ENCODE data around the gene CMYA5. TPM values are rescaled to one million over a fixed set of nuclear protein-coding genes. Genes with fewer than 3 reads are reported as not detected.

Gene CMYA5
- total and polyA plus RNA-seq, 9 of the 15 experiments (the other 6 are each of a cell fraction or from before 2014, with no cell fraction given), result 0.18 to 1.1 (median 0.32) TPM

DNA sequence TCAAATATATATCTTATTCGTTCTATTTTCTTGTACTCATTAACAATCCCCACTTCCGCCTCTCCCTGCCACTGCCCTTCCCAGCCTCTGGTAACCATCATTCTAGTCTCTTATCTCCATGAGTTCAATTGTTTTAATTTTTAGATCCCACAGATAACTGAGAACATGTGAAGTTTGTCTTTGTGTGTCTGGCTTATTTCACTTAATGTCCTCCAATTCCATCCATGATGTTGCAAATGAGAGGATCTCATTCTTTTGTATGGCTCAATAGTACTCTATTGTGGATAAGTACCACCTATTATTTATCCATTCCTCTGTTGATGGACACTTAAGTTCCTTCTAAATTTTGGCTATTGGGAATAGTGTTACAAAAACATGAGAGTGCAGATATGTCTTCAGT lies 17.2 kb upstream of the CMYA5 start:
- H3K4me2 ChIP-seq (ENCODE audit: insufficient read depth, low read length), result no peak overlapping the region
- no peak overlapping the region for H2AFZ ChIP-seq (ENCODE audit: low read depth, low read length)
- ATAC-seq (no peak), FAIRE-seq (no peak), DNase-seq (ENCODE audit: extremely low read depth in 1 of 4, low spot score in 3 of 4) (no peak)
- in situ Hi-C loops (cut with MboI), result no loop called here
- H3K79me2 ChIP-seq (ENCODE audit: control insufficient read depth, insufficient read depth, low read length), result peaks cover 9% of the 10 kb centered on the region; the same call in 1 of the 3 replicates
- H3K9ac ChIP-seq (ENCODE audit: insufficient read depth in 1 of 2, low read depth in 2 of 2, low read length in 2 of 2), result no peak overlapping the region
- no peaks in the 10 kb centered on the region for H4K20me1 ChIP-seq (replicated peaks; ENCODE audit: control insufficient read depth, insufficient read depth, low read length)
- TF ChIP-seq, protein P1, sequence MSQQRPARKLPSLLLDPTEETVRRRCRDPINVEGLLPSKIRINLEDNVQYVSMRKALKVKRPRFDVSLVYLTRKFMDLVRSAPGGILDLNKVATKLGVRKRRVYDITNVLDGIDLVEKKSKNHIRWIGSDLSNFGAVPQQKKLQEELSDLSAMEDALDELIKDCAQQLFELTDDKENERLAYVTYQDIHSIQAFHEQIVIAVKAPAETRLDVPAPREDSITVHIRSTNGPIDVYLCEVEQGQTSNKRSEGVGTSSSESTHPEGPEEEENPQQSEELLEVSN (IDR thresholded peaks at IDR 0.05; ENCODE audit: borderline replicate concordance in 1 of 2, extremely low read depth in 1 of 2, insufficient read depth in 1 of 2, insufficient read length in 1 of 2, low read depth in 1 of 2, low read length in 1 of 2, poor library complexity in 1 of 2, severe bottlenecking in 1 of 2), result no peak
- TF ChIP-seq FOXJ3 (CRISPR knock-in tag; IDR thresholded peaks at IDR 0.05) (no peak), MECOM (CRISPR knock-in tag; IDR thresholded peaks at IDR 0.05) (no peak), RBM15 (IDR thresholded peaks at IDR 0.05; ENCODE audit: insufficient read depth, low read length) (no peak)
- TF ChIP-seq, protein P2, sequence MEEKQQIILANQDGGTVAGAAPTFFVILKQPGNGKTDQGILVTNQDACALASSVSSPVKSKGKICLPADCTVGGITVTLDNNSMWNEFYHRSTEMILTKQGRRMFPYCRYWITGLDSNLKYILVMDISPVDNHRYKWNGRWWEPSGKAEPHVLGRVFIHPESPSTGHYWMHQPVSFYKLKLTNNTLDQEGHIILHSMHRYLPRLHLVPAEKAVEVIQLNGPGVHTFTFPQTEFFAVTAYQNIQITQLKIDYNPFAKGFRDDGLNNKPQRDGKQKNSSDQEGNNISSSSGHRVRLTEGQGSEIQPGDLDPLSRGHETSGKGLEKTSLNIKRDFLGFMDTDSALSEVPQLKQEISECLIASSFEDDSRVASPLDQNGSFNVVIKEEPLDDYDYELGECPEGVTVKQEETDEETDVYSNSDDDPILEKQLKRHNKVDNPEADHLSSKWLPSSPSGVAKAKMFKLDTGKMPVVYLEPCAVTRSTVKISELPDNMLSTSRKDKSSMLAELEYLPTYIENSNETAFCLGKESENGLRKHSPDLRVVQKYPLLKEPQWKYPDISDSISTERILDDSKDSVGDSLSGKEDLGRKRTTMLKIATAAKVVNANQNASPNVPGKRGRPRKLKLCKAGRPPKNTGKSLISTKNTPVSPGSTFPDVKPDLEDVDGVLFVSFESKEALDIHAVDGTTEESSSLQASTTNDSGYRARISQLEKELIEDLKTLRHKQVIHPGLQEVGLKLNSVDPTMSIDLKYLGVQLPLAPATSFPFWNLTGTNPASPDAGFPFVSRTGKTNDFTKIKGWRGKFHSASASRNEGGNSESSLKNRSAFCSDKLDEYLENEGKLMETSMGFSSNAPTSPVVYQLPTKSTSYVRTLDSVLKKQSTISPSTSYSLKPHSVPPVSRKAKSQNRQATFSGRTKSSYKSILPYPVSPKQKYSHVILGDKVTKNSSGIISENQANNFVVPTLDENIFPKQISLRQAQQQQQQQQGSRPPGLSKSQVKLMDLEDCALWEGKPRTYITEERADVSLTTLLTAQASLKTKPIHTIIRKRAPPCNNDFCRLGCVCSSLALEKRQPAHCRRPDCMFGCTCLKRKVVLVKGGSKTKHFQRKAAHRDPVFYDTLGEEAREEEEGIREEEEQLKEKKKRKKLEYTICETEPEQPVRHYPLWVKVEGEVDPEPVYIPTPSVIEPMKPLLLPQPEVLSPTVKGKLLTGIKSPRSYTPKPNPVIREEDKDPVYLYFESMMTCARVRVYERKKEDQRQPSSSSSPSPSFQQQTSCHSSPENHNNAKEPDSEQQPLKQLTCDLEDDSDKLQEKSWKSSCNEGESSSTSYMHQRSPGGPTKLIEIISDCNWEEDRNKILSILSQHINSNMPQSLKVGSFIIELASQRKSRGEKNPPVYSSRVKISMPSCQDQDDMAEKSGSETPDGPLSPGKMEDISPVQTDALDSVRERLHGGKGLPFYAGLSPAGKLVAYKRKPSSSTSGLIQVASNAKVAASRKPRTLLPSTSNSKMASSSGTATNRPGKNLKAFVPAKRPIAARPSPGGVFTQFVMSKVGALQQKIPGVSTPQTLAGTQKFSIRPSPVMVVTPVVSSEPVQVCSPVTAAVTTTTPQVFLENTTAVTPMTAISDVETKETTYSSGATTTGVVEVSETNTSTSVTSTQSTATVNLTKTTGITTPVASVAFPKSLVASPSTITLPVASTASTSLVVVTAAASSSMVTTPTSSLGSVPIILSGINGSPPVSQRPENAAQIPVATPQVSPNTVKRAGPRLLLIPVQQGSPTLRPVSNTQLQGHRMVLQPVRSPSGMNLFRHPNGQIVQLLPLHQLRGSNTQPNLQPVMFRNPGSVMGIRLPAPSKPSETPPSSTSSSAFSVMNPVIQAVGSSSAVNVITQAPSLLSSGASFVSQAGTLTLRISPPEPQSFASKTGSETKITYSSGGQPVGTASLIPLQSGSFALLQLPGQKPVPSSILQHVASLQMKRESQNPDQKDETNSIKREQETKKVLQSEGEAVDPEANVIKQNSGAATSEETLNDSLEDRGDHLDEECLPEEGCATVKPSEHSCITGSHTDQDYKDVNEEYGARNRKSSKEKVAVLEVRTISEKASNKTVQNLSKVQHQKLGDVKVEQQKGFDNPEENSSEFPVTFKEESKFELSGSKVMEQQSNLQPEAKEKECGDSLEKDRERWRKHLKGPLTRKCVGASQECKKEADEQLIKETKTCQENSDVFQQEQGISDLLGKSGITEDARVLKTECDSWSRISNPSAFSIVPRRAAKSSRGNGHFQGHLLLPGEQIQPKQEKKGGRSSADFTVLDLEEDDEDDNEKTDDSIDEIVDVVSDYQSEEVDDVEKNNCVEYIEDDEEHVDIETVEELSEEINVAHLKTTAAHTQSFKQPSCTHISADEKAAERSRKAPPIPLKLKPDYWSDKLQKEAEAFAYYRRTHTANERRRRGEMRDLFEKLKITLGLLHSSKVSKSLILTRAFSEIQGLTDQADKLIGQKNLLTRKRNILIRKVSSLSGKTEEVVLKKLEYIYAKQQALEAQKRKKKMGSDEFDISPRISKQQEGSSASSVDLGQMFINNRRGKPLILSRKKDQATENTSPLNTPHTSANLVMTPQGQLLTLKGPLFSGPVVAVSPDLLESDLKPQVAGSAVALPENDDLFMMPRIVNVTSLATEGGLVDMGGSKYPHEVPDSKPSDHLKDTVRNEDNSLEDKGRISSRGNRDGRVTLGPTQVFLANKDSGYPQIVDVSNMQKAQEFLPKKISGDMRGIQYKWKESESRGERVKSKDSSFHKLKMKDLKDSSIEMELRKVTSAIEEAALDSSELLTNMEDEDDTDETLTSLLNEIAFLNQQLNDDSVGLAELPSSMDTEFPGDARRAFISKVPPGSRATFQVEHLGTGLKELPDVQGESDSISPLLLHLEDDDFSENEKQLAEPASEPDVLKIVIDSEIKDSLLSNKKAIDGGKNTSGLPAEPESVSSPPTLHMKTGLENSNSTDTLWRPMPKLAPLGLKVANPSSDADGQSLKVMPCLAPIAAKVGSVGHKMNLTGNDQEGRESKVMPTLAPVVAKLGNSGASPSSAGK (IDR thresholded peaks at IDR 0.05), result no peak
- H3K4me1 ChIP-seq (replicated peaks in 1 of 2; ENCODE audit: control insufficient read depth in 2 of 2, insufficient read depth in 2 of 2, low read length in 2 of 2), result no peaks in the 10 kb centered on the region
- ChIA-PET POLR2A (no interaction called here), CTCF (ENCODE audit: low intra/inter-chr PET ratio) (no interaction called here)
- H3K4me3 ChIP-seq, result no peak overlapping the region
- no peaks in the 10 kb centered on the region for H3K9me3 ChIP-seq (replicated peaks; ENCODE audit: control insufficient read depth, insufficient read depth, low read depth, low read length)
- H3K9me1 ChIP-seq (ENCODE audit: control insufficient read depth, insufficient read depth, low read length), result no peaks in the 10 kb centered on the region
- BruUV-seq (replicated peaks), result no TSS peak
- H3K36me3 ChIP-seq (ENCODE audit: control insufficient read depth, insufficient read depth, low read length), result peaks cover 68% of the 10 kb centered on the region; the same call in 2 of the 3 replicates
- 94% methylated on average over 2 of the region's 2 CpGs for WGBS (ENCODE audit: insufficient coverage, low coverage, missing lambda C conversion rate)
- intact Hi-C loops (cut with micrococcal nuclease), result no loop called here
- H3K27ac ChIP-seq (ENCODE audit: extremely low read depth, low read depth, low read length), result no peak overlapping the region
- H3K27me3 ChIP-seq (ENCODE audit: control insufficient read depth in 2 of 2, insufficient read depth in 2 of 2, low read length in 2 of 2), result no peaks in the 10 kb centered on the region

Measured in K562 (cell line).